Sigmoid colon (tissue), 4 donors: ENCODE measurements around the gene USP49.

Experiments
- EP300 ChIP-seq, 4 donors: sonication (generic); formaldehyde crosslinking; IDR thresholded peaks; one replicate each; pipeline ENCODE4 v1.6.1; 2017; ENCODE audit warnings: antibody characterized with exemption in 4 of 4
- POLR2A ChIP-seq, 2 donors: fragments of 450-650 bp; IDR thresholded peaks; one replicate each; pipeline ENCODE4 v1.6.1; 2016; ENCODE audit warnings: antibody characterized with exemption in 2 of 2, mild to moderate bottlenecking in 2 of 2, moderate library complexity in 2 of 2
- POLR2AphosphoS5 ChIP-seq, 4 donors: sonication (generic); formaldehyde crosslinking; IDR thresholded peaks; one replicate each; pipeline ENCODE4 v1.6.1; 2017; ENCODE audit warnings: antibody characterized with exemption in 4 of 4
- TF ChIP-seq, protein P1 (sequence below), 4 experiments: fragments of 450-650 bp in 3 of 4; fragments of 200-600 bp in 1 of 4; IDR thresholded peaks; one replicate each; pipeline ENCODE4 v1.5.1; 2016 to 2019; ENCODE audit warnings: antibody characterized with exemption in 4 of 4, mild to moderate bottlenecking in 3 of 4, moderate library complexity in 2 of 4

DNA sequence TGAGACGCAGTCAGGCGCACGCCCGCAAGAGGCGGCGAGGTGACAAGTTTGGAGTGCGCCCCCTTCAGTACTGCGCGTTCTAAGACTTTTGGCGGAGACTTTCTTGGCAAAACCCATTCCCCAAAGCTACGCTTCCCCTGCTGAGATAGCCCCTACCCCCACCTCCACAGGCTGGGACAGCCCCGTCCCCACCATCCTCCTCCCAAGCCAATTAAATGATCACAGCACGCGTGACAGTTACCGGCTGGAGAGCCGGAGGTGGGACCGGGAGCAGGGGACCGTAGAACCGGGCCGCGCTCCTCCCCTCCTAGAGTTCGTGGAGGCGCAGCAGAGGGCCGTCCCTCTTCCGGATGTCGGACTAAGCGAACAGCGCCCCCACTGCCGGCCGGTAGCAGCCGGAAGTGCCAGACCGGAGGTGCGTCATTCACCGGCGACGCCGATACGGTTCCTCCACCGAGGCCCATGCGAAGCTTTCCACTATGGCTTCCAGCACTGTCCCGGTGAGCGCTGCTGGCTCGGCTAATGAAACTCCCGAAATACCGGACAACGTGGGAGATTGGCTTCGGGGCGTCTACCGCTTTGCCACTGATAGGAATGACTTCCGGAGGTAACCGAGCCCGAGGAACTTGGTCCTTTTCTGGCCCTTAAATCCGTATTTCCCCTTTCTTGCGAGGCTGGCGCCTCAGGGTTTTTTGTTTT is 107.8 kb downstream of the USP49 start, which contains the start of gene TOMM6:
- TF ChIP-seq, protein P1, sequence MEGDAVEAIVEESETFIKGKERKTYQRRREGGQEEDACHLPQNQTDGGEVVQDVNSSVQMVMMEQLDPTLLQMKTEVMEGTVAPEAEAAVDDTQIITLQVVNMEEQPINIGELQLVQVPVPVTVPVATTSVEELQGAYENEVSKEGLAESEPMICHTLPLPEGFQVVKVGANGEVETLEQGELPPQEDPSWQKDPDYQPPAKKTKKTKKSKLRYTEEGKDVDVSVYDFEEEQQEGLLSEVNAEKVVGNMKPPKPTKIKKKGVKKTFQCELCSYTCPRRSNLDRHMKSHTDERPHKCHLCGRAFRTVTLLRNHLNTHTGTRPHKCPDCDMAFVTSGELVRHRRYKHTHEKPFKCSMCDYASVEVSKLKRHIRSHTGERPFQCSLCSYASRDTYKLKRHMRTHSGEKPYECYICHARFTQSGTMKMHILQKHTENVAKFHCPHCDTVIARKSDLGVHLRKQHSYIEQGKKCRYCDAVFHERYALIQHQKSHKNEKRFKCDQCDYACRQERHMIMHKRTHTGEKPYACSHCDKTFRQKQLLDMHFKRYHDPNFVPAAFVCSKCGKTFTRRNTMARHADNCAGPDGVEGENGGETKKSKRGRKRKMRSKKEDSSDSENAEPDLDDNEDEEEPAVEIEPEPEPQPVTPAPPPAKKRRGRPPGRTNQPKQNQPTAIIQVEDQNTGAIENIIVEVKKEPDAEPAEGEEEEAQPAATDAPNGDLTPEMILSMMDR (IDR thresholded peaks at IDR 0.05), result peak; percentile 86 to 98 (median 93)
- TF ChIP-seq POLR2A (IDR thresholded peaks at IDR 0.05), result peak; percentile 71 to 95
- peak in 1 of 4 donors; percentile 45 for TF ChIP-seq EP300 (IDR thresholded peaks at IDR 0.05)
- peak; percentile 94 to 96 (median 94) for TF ChIP-seq POLR2AphosphoS5 (IDR thresholded peaks at IDR 0.05)
